GM21390 (cell line): ENCODE data around the gene ZNF138.
"Not testable (repeated sequence)": the region's sequence is repeated elsewhere in the genome, so short reads cannot be mapped to it uniquely, and the experiment has no call there.

ENCODE experiments used
- ATAC-seq: cut with Tn5 transposase; IDR thresholded peaks from one replicate; pipeline ENCODE4 v1.9.1; 2021; ENCODE audit not compliant: unreplicated experiment

Gene ZNF138

DNA sequence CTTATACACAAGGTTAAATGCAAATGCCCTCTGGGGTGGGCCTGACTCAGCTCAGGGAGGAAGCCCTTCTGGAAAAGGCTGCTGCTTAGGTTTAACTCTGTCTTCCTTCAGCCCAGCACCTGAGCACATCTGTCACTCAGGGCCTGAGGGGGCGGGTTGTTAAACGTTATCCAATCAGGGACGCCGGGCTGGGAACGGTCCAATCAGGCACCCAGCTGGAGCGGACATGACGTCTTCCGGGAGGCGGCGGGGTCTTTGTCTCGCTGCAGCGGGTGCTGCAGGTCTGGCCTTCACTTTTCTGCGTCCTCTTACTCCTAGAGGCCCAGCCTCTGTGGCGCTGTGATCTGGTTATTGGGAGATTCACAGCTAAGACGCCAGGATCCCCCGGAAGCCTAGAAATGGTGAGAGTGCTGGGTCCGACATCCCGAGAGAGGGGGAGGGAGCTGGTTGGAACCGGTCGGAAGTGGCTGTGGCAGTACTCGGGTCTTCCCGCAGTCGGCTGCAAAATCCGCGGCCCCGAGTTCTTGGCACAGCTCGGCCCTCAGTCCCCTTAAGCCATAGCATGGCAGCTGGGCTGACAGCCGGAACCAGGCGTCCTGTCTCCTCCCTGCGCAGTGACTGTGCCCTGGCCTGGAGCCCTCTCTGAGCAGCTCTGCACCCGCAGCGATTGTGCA is at the start of gene ZNF138:
ZNF138 (plus strand) TSS at position 258 of the 674 bp plus-strand sequence; CDS start at position 399, 141 bp downstream.
- peak; percentile 100 for ATAC-seq

DNA sequence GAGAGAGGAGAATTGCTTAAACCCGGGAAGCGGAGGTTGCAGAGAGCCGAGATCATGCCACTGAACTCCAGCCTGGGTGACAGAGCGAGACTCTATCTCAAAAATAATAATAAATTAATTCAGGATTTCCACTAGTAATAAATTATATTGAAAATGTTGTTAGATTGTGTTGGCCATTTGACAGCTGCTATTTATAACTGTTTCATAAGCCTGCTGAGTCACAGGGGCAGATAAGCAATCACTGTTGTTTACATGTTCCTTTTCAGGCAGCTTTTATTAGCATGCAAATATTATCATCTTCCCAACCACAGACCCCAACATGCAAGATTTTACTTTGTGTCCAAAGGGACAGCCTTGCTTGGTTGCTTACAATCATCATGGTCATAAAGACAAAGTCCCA is 49.5 kb upstream of the ZNF138 start:
- ATAC-seq, result no peak

DNA sequence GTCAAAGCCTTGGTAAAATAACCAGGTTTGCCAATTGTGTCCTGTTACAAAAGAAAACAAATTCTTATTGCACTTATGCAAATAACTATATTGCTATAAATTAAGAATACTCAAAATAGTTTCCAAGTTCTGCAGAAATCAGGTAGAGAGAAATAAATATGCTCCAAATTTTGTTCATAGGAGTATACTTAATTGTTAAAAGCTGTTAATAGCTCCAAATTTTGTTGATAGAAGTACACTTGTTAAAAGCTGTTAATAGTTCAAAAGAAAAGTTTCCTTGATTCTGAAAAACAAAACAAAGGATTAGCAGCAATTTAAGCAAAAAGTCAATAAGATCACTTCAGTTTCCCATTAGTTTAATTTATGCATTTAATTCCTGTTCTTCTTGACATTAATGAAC is 46.4 kb upstream of the ZNF138 start:
- no peak for ATAC-seq

DNA sequence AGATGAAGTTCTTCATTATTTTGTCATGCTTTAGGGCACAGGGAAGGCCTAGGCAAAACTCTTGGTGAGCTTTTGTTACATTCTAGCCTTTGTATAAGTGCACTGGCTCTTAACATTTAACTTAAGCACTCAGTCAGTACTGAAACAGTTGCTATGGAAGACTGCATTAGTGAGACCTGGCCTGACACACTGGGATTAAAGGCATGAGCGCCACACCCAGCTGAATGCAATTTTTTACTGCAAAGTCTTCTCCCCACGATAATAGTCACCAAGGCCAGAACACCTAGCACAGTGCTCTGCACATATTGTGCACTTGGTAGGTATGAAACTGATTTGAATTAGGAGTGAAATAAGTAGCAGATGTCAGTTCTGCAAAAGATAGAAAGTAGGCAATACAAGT is 41.2 kb upstream of the ZNF138 start:
- ATAC-seq, result no peak

DNA sequence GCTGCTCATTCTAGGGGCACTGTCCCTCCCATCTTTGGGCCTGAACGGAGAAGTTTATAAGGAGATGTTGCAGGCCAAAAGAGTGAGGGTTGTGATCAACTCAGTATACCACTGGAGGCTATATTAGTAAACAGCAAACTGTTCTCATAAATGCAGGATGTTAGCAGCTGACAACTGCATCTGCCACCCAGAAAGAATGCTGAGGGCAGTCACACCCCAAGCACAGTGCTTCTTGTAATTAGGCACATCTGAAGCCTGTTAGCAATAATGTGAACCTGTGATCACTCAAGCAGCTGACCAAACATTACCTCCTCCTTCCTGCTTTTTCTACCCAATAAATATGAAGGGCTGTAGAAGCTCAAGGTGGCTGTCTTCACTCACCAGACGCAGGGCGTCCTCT is 38.4 kb upstream of the ZNF138 start:
- no peak for ATAC-seq

DNA sequence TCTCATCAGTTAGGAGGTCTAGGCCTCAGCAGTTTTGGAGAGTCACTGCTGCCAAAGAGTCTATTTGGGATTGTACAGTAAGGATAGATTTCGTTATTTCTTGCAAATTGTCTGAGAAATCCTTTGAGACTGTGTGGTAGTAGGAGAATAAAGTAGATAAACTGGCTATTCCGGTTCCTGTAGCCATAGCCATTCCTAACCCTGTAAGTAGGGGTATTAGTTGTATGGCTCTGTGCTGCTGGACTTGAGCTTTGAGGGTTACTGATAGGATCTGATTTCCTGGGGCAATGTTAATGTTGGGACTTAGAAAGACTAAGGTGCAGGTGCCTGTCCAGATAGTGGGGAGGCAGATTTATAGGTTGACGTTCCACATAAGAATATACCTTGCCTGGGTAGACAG is 36.1 kb upstream of the ZNF138 start:
- no peak for ATAC-seq

DNA sequence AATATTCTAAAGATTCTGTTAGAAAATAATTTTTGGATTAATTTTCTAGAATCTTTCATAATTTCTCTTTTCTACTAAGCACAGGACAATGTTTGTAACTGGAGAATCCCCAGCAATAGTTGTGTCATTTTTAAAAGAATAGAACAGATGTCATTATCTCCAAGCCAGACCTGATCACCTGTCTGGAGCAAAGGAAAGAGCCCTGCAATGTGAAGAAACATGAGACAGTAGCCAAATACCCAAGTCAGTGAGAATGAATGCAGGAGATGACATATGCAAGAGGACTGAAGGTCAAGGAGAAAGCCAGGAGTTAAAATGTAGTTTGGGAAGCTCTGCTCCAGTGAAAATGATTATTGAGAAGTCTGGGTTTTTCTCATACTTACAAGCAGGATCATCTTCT is 25.4 kb upstream of the ZNF138 start:
- ATAC-seq, result no peak

DNA sequence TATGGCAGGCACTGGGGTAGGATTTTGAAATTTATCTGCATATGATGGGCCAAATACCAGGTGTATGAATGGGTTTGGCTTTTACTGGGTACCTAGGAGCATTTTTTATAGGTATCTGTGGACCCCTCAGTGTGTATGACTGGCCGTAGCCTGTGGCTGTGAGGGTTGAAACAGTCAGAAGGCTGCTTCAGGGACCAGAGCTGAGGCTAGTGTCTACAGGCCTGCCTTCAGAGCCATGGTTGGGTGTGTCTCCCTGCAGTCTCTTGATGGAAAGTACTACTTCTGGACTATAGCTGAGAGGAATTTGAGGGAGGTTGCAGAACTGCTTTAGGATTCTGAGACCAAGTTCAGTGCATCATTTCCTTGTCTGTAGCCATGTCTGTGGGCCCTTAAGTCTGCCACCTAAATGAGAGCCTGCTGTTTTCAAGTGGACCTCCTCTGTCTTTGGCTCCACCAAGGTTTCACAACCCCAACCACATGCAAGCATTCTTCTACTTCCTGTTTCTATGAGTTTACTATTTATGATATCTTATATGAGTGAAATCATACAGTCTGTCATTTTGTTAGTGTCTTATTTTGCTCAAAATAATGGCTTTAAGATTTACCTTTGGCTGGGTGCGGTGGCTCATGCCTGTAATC is 19.9 kb upstream of the ZNF138 start:
- no peak for ATAC-seq

DNA sequence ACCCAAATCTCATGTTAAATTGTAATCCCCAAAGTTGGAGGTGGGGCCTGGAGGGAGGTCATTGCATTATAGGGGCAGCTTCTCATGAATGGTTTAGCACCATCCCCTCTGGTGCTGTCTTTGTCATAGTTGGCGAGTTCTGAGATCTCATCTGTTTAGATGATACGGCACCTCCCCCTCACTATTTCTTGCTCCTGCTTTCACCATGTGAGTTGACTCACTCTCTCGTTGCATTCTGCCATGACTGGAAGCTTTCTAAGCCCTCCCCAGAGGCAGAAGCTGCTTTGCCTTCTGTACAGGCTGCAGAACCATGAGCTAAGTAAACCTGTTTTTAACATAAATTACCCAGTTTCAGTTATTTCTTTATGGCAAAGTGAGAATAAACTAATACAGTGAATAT is 18.9 kb upstream of the ZNF138 start:
- no peak for ATAC-seq

DNA sequence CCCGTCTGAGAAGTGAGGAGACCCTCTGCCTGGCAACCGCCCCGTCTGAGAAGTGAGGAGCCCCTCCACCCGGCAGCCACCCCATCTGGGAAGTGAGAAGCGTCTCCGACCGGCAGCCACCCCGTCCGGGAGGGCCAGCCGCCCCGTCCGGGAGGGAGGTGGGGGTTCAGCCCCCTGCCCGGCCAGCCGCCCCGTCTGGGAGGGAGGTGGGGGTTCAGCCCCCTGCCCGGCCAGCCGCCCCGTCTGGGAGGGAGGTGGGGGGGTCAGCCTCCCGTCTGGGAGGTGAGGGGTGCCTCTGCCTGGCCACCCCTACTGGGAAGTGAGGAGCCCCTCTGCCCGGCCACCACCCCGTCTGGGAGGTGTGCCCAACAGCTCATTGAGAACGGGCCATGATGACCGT is 9.4 kb upstream of the ZNF138 start:
- ATAC-seq, result not testable (repeated sequence)

DNA sequence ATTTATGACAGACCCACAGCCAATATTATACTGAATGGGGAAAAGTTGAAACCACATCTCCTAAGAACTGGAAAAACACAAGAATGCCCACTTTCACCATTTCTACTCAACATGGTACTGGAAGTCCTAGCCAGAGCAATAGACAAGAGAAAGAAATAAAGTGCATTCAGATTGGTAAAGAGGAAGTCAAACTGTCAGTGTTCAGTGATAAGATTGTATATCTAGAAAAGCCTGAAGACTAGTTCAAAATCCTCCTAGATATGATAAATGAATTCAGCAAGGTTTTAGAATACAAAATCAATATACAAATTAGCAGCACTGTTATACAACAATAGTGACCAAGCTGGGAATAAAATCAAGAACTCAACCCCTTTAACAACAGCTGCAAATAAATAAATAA is 6.9 kb upstream of the ZNF138 start:
- no peak for ATAC-seq

DNA sequence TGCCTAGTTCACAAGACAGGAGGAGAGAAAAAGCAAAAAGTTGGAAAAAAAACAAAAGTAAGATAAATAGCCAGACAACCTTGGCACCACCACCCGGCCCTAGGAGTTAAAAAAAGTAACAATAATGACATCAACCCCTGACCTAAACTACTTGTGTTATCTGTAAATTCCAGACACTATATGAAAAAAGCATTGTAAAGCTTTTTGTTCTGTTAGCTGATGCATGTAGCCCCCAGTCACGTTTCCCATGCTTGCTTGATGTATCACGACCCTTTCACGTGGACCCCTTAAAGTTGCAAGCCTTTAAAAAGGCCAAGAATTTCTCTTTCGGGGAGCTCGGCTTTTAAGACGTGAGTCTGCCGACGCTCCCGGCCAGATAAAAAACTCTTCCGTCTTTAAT is 5.0 kb upstream of the ZNF138 start:
- ATAC-seq, result not testable (repeated sequence)

DNA sequence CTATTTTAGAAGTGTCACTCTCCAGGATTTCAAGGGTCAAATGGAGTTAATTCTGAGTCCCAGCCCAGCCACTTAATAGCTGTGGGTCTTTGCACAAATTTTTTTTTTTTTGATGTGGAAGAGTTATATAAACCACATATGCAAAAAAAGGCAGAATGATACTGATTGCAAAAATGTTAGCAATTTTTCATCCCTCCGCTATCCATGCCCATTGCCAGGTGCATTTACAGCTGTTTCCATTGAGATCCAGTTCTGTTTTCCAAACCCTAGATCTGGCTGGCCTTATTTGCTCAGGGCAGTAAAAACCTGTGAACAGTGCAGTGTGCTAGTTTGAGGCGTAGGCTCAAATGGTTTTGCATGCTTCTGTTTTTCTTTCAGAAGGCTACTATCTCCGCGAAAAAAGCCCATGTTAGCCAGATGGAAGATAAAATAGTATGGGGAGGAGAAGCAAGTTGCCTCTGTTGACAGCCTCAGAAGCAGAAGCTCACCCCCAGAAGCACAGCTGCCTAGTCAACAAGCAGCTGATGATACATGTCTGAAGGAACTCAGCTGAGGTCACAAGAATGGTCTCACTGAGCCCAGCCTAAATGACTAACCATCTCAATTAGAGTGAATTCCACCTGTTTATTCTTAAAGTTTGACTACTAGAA is 997 bp upstream of the ZNF138 start:
- ATAC-seq, result no peak

DNA sequence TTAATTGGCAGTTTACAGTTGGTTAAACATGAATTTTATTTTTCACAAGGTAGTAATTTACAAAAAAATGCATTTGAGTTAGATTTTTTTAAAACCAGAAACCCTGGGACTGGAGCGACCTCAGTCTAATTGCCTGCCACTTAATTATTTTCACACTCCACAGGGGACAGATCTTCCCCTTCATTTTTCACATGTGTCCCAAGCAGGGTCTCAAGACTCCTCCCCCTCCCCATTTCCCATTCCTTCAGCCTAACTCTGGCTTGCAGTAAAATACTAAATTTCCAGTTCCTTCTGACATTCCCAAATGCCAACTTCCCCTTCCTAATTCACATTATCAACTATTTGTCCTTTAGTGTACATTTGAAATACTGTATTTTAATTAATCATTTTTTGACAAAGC is 948 bp downstream of the ZNF138 start:
- no peak for ATAC-seq

DNA sequence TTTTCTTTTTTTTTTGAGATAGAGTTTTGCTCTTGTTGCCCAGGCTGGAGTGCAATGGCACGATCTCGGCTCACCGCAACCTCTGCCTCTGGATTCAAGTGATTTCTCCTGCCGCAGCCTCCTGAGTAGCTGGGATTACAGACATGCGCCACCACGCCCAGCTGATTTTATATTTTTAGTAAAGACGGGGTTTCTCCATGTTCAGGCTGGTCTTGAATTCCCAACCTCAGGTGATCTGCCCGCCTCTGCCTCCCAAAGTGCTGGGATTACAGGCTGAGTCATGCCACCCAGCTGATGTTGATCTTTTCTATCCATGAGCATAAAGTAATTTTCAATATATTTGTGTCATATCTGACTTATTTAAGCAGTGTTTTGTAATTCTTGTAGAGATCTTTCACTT is 4.9 kb downstream of the ZNF138 start:
- not testable (repeated sequence) for ATAC-seq

DNA sequence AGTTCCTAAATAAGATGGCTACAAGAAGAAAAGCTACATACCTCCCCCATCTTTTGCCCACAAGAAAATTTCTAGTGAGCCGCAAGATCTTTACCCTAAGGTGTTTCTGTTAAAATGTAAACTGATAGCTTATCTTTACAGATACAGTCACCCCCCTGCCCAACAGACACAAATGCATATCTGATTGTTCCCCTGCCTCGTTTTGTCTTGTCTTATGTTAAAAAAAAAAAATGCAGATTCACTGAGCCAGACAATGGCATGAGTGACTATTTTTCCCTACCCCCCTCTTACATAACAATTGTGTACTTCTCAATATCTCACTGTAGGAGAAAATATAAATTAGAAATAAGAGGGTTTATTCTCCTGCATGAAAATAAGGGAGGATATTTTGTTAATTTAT is 8.5 kb downstream of the ZNF138 start:
- no peak for ATAC-seq

DNA sequence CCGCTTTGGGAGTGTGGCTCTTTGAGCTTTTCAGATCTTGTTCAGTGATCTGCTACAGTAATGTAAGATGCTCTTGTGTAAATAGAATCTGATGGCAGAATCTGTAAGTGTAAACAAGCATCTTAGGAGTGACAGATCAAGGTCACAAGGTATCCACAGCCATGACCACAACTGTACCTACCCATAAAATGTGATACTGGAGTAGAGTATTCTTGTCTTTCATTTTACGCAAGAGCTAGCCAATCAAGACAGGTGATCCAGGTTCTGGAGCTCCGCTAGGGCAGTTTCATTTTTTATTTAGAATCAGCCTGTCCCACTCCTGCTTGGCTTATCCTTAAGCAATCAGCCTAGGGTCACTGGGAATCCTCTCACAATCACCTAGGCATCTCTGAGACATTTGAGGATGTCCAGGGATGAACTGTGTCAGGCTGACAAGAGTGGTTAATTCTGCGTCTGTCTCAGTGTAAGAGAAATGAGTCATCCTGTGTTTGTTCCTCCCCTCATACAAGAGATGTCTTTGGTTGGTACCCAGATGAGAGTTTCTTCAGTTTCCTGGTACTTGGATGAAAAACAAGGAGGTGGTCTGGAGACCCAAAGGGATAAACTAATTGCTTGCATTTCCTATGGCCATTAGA is 13.6 kb downstream of the ZNF138 start:
- ATAC-seq, result no peak

DNA sequence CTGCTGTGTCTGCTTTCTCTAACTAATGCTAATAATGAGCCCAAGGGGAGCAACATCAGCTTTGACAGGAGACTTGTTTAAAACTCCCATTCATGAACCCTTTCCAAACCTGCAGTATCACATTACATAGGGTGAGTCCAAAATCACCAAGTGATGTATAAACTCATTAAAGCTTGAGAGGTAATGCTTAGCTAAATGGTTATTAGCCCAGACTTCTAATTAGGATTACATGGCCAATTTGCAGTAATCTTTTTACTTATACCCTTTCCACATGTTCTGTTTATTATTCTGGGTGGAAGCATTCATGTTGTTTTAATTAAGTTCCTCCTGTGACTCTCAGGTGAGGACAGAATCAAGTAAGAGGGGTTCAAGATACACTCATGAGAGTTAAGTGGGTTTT is 17.5 kb downstream of the ZNF138 start:
- ATAC-seq, result no peak

DNA sequence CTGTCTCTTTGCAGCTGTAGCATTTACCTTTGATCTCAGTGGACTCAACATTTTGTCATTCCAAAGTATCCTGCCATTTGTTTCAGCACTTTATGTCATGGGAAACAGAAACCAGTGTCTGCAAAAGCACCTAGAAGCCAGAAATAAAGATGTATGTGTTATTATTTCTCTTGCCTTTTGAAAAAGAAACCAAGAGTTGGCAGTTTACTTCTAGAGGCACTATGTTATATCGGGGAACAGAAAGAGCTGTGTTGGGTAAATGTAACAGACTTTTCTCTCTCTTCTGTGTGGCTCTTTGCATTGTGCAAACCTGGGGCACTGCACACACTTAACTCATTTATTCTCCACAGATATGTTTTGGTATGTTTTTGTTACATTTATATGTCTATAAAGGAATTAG is 36.7 kb downstream of the ZNF138 start:
- ATAC-seq, result no peak

DNA sequence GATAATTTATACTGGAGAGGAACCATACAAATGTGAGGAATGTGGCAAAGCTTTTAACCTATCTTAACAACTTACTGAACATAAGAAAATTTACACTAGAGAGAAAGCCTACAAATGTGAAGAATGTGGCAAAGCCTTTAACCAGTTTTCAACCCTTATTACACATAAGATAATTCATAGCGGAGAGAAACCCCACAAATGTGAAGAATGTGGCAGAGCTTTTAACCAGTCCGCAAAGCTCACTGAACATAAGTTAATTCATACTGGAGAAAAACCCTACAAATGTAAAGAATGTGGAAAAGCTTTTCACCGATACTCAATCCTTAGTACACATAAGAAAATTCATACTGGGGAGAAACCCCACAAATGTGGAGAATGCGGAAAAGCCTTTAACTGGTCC is 37.9 kb downstream of the ZNF138 start:
- ATAC-seq, result no peak

DNA sequence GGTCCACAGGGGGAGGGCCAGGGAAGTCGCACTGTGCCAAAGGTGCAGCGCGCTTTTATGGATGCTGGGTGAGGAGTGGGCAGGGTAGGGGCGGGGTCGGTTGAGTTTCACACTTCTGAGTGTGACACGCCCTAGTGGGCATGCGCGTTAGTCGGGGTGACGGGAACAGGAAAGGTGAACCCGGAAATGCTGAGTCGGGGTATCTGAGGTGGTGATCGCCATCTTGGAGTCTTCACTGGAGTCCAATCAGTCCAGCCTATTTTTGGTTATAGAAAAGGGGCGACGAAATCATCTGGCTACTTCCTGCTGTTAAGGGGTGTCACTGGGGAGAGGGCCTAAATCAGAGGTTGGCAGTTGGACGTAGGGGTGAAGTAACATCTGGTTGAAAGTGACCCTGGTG is 40.8 kb downstream of the ZNF138 start:
- no peak for ATAC-seq

DNA sequence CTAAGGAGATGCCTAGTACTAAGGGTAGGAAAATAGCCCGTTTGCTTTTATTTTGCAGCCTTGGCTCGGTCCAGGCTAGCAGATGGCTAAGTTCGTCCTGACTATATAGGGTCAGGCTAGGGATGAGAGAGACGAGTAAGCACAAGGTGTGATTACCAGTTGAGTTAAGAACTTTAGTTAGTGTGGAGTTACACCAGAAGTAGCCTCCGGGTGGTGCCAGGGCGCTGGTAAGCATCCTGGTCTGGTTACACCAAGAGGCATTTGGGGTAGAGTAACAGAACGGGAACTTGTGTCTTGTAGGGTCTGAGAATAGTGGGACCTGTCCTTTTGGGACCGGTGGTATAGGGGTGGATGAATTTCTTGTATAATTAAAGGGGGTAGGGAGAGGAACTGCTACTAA is 41.6 kb downstream of the ZNF138 start:
- ATAC-seq, result not testable (repeated sequence)
